Stomach (tissue), 4 donors: Measurements from ENCODE around the gene COMP.

Experiments used
- EP300 ChIP-seq: sonication (generic); formaldehyde crosslinking; IDR thresholded peaks from one replicate; pipeline ENCODE4 v1.6.1; 2017; ENCODE audit warnings: antibody characterized with exemption
- POLR2A ChIP-seq, 4 donors: fragments of 450-650 bp; IDR thresholded peaks; one replicate each; pipeline ENCODE4 v1.6.1; 2016; ENCODE audit warnings: antibody characterized with exemption in 4 of 4, control low read depth in 2 of 4, mild to moderate bottlenecking in 1 of 4, moderate library complexity in 1 of 4
- POLR2AphosphoS5 ChIP-seq, 3 donors: sonication (generic); formaldehyde crosslinking; IDR thresholded peaks; one replicate each; pipeline ENCODE4 v1.6.1; 2016; ENCODE audit warnings: antibody characterized with exemption in 3 of 3
- TF ChIP-seq, protein P1 (sequence below), 7 experiments: fragments of 450-650 bp in 4 of 7; fragments of 200-600 bp in 3 of 7; sonication (generic) in 3 of 7; IDR thresholded peaks; one replicate each; pipeline ENCODE4 v1.5.1; 2016 to 2019; ENCODE audit warnings: antibody characterized with exemption in 7 of 7, control low read depth in 2 of 7, mild to moderate bottlenecking in 1 of 7

DNA sequence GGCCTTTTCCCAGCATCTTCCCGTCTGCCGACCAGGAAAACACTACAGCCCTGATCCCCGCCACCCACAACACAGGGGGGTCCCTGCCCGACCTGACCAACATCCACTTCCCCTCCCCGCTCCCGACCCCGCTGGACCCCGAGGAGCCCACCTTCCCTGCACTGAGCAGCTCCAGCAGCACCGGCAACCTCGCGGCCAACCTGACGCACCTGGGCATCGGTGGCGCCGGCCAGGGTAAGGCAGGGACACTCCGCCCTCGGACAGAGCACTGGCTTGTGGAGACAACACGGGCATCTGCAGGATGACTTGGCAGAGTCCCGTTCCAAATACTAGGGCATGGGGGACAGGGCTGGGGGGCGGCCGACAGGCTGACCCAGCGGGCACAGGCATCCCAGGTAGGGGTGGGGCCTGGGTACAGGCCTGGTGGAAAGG, 31.1 kb downstream of the COMP start:
- TF ChIP-seq, protein P1, sequence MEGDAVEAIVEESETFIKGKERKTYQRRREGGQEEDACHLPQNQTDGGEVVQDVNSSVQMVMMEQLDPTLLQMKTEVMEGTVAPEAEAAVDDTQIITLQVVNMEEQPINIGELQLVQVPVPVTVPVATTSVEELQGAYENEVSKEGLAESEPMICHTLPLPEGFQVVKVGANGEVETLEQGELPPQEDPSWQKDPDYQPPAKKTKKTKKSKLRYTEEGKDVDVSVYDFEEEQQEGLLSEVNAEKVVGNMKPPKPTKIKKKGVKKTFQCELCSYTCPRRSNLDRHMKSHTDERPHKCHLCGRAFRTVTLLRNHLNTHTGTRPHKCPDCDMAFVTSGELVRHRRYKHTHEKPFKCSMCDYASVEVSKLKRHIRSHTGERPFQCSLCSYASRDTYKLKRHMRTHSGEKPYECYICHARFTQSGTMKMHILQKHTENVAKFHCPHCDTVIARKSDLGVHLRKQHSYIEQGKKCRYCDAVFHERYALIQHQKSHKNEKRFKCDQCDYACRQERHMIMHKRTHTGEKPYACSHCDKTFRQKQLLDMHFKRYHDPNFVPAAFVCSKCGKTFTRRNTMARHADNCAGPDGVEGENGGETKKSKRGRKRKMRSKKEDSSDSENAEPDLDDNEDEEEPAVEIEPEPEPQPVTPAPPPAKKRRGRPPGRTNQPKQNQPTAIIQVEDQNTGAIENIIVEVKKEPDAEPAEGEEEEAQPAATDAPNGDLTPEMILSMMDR (IDR thresholded peaks at IDR 0.05): no peak
- TF ChIP-seq POLR2A (IDR thresholded peaks at IDR 0.05) (no peak), EP300 (no peak), POLR2AphosphoS5 (IDR thresholded peaks at IDR 0.05) (no peak)
